CD4-positive, CD25-positive, alpha-beta regulatory T cell (primary cell): ENCODE results near the gene FOXD4. TPM values are rescaled to one million over a fixed set of nuclear protein-coding genes. Genes with fewer than 3 reads are reported as not detected.
"Not testable (repeated sequence)": the region's sequence is repeated elsewhere in the genome, so short reads cannot be mapped to it uniquely, and the experiment has no call there.

Experiments
- ATAC-seq, 2 donors: fragments of 150-1000 bp; cut with Tn5 transposase; one replicate each; pipeline ENCODE4 v1.10.0; 2021; ENCODE audit warnings: low read depth in 2 of 2, moderate number of reproducible peaks in 2 of 2, moderate library complexity in 1 of 2
- DNase-seq, 3 donors: peaks; one replicate each; pipeline versions ENCODE4 v3.0.0 to v3.0.0-alpha.2; 2012 to 2022; ENCODE audit warnings: mixed read lengths in 1 of 3
- H3K27ac ChIP-seq: one replicate; pipeline ENCODE4 v1.7.0; 2013; ENCODE audit warnings: mild to moderate bottlenecking, low read length; ENCODE audit not compliant: insufficient read depth, poor library complexity, severe bottlenecking
- H3K27me3 ChIP-seq: one replicate; pipeline ENCODE4 v1.7.0; 2013; ENCODE audit warnings: low read length; ENCODE audit not compliant: control insufficient read depth, insufficient read depth
- H3K36me3 ChIP-seq: one replicate; pipeline ENCODE4 v1.7.0; 2013; ENCODE audit warnings: mild to moderate bottlenecking, low read length, moderate library complexity; ENCODE audit not compliant: control insufficient read depth, insufficient read depth
- H3K4me1 ChIP-seq: 2 replicates; pipeline ENCODE4 v1.7.0; 2013; ENCODE audit warnings: mild to moderate bottlenecking, low read length; ENCODE audit not compliant: insufficient read depth, control insufficient read depth, poor library complexity, severe bottlenecking
- H3K4me3 ChIP-seq: one replicate; pipeline ENCODE4 v1.7.0; 2013; ENCODE audit warnings: low read depth, mild to moderate bottlenecking, low read length, moderate library complexity
- H3K9me3 ChIP-seq, 2 experiments: 1 replicate in 1 of 2; 2 replicates in 1 of 2; pipeline ENCODE4 v1.7.0; 2013; ENCODE audit warnings: low read length in 2 of 2, mild to moderate bottlenecking in 1 of 2, moderate library complexity in 1 of 2; ENCODE audit not compliant: control insufficient read depth in 2 of 2
- H3K27ac Mint-ChIP-seq, 3 donors: one replicate each; pipeline ENCODE4 v1.8.0; 2020 to 2022; ENCODE audit warnings: mild to moderate bottlenecking in 3 of 3, mixed read lengths in 3 of 3, moderate library complexity in 2 of 3
- H3K27me3 Mint-ChIP-seq: one replicate; pipeline ENCODE4 v1.8.0; 2022; ENCODE audit warnings: mild to moderate bottlenecking, mixed read lengths
- H3K36me3 Mint-ChIP-seq: one replicate; pipeline ENCODE4 v1.8.0; 2020; ENCODE audit warnings: mixed read lengths
- H3K4me1 Mint-ChIP-seq, 4 donors: one replicate each; pipeline ENCODE4 v1.8.0; 2020 to 2022; ENCODE audit warnings: mixed read lengths in 4 of 4, mild to moderate bottlenecking in 1 of 4
- H3K4me3 Mint-ChIP-seq, 4 donors: one replicate each; pipeline ENCODE4 v1.8.0; 2020 to 2022; ENCODE audit warnings: mild to moderate bottlenecking in 4 of 4, mixed read lengths in 4 of 4, moderate library complexity in 3 of 4
- H3K9me3 Mint-ChIP-seq, 7 donors: one replicate each; pipeline ENCODE4 v1.8.0; 2020 to 2022; ENCODE audit warnings: mixed read lengths in 7 of 7, mild to moderate bottlenecking in 3 of 7, moderate library complexity in 2 of 7
- polyA plus RNA-seq, 4 donors: library from polyadenylated mRNA; unstranded; fragments of 300-500 nt; fragmentation: Illumina TruSeq; gene quantifications; one replicate each; pipeline ENCODE4 v1.2.3, GENCODE V29; 2021
- total RNA-seq: library from RNA; stranded (reverse); gene quantifications from one replicate; pipeline ENCODE4 v1.2.3, GENCODE V29; 2022

Gene FOXD4
- total and polyA plus RNA-seq, 5 donors from 2014 or later: 0.32 TPM; not detected in 4

DNA sequence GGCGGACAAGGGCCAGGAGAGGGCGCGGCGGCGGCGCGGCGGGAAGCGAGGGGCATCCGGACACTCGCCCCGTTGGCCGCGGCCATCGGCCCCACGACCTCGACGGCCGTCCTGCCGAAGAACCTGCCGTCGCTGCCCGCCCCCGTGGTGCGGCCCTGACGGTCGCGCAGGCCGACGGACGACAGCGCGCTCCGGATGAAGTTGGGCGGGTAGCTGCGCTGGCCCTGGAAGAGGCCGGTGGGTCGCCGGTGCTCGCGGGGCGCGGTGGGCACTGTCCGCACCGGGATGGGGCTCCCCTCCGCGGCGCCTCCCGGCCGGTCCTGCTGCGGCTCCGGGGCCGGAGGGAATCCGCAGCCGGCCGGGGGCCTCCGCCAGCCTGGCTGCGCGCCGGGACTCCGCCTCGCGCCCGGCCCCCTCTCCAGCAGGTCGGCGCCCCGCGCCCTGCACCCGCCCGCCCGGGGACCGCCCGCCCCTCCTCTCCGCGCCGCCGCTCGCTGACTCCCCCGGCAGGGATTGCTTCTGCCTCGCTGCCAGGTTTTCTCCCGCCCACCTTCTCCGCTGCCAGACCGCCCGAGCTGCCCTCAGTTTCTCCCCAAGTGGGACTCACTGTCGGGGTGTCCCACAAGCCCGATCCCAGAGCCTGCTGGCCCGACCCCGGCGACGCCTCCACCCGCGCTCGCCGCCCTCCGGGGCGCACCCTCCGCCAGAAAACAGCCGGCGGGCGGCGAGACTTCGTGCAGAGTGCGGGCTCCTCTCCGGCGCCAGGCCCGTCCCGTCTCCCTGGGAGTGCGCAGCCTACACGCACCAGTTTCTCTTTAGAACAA lies 44.9 kb downstream of the FOXD4 start:
- H3K9me3 Mint-ChIP-seq, H3K36me3 Mint-ChIP-seq, H3K4me3 ChIP-seq, H3K4me1 ChIP-seq, H3K27me3 ChIP-seq, H3K4me1 Mint-ChIP-seq, ATAC-seq, H3K27ac ChIP-seq, H3K27ac Mint-ChIP-seq, H3K9me3 ChIP-seq, H3K36me3 ChIP-seq, H3K27me3 Mint-ChIP-seq: not testable (repeated sequence)
- peak in 1 of 3 donors; percentile 1 for DNase-seq
- H3K4me3 Mint-ChIP-seq: peak overlapping the region in 1 of 4 donors; percentile 52

Other genes with a start within 250 kb of the FOXD4 start
- gene WASHC1, start 89.0 kb downstream of the FOXD4 start, total RNA-seq: 25.6 TPM
- gene WASHC1, start 89.0 kb downstream of the FOXD4 start, polyA plus RNA-seq: 1 to 10 TPM in 3 of 4 donors, under 1 TPM in 1; 0.89 to 1.4 (median 1.2) TPM
- gene ZNG1A, start 60.6 kb upstream of the FOXD4 start, total RNA-seq: 28.5 TPM
- gene ZNG1A, start 60.6 kb upstream of the FOXD4 start, polyA plus RNA-seq: 10 to 100 TPM; 12.3 to 22.3 (median 17.4) TPM
- gene DOCK8, start 96.4 kb upstream of the FOXD4 start, total RNA-seq: 219 TPM
- 10 to 100 TPM; 51.8 to 59.2 (median 53.8) TPM for gene DOCK8, start 96.4 kb upstream of the FOXD4 start, polyA plus RNA-seq